Sigmoid colon (tissue), 4 donors: ENCODE measurements around the gene IGF2BP3.

ENCODE experiments used
- POLR2AphosphoS5 ChIP-seq, 4 donors: sonication (generic); formaldehyde crosslinking; IDR thresholded peaks; one replicate each; pipeline ENCODE4 v1.6.1; 2017; ENCODE audit warnings: antibody characterized with exemption in 4 of 4
- TF ChIP-seq, protein P1 (sequence below), 4 experiments: fragments of 450-650 bp in 3 of 4; fragments of 200-600 bp in 1 of 4; IDR thresholded peaks; one replicate each; pipeline ENCODE4 v1.5.1; 2016 to 2019; ENCODE audit warnings: antibody characterized with exemption in 4 of 4, mild to moderate bottlenecking in 3 of 4, moderate library complexity in 2 of 4

DNA sequence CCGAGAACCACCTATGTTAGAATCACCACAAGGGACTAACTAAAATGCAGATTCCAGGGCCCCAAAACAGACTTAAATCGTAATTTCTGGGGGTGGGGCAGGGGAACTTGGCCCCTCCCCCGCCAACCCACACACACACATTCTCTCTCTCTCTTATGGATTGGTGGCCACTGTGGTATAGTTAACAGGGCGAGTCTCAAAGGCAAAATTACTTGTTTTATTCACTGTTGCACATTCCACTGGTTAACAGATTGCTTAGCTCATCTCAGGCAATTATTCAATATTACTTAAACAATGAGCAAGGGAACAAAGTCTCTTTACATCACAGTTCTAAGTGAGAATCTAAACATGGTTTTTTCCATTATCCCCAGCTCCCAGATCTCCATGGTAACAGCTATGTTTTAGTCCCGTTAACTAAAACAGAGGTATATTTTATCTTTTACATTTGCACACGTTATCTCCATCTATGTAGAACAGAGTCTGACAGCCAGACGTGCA lies 38.5 kb downstream of the IGF2BP3 start:
- TF ChIP-seq, protein P1, sequence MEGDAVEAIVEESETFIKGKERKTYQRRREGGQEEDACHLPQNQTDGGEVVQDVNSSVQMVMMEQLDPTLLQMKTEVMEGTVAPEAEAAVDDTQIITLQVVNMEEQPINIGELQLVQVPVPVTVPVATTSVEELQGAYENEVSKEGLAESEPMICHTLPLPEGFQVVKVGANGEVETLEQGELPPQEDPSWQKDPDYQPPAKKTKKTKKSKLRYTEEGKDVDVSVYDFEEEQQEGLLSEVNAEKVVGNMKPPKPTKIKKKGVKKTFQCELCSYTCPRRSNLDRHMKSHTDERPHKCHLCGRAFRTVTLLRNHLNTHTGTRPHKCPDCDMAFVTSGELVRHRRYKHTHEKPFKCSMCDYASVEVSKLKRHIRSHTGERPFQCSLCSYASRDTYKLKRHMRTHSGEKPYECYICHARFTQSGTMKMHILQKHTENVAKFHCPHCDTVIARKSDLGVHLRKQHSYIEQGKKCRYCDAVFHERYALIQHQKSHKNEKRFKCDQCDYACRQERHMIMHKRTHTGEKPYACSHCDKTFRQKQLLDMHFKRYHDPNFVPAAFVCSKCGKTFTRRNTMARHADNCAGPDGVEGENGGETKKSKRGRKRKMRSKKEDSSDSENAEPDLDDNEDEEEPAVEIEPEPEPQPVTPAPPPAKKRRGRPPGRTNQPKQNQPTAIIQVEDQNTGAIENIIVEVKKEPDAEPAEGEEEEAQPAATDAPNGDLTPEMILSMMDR (IDR thresholded peaks at IDR 0.05): no peak
- TF ChIP-seq POLR2AphosphoS5 (IDR thresholded peaks at IDR 0.05): no peak
